PC-3 (cell line): ENCODE data around the gene AKAP17A.

Experiments used
- CTCF ChIP-seq: fragments of 300-600 bp; sonication (generic); conservative IDR thresholded peaks from 2 replicates; pipeline ENCODE4 v1.5.1; 2017; ENCODE audit warnings: antibody characterized with exemption, low read depth, mild to moderate bottlenecking, low read length
- EZH2phosphoT487 ChIP-seq: fragments of 300-600 bp; sonication (generic); IDR thresholded peaks from 2 replicates; pipeline ENCODE4 v1.6.1; 2018; ENCODE audit warnings: mild to moderate bottlenecking, antibody characterized with exemption, low read length, borderline replicate concordance

DNA sequence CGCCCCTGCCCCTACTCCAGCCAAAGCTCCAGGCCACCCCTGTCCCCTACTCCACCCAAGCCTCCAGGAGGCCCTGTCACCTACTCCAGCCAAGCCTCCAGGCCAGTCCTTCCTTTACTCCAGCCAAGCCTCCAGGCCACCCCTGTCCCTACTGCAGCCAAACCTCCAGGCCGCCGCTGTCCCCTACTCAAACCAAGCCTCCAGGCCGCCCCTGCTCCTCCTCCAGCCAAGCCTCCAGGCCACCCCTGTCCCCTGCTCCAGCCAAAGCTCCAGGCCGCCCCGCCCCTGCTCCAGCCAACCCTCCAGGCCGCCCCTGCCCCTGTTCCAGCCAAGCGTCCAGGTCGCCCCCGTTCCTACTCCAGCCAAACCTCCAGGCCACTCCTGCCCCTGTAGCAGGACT, 18.4 kb downstream of the AKAP17A start:
- TF ChIP-seq CTCF: no peak
- TF ChIP-seq EZH2phosphoT487: no peak
